Neural cell (in vitro differentiated cells): ENCODE data around the gene USP32. TPM values are rescaled to one million over a fixed set of nuclear protein-coding genes. Genes with fewer than 3 reads are reported as not detected.

Experiments used
- H2AFZ ChIP-seq: fragments of 200-600, 300-800 bp; sonication (generic), shearing (Covaris generic); 2 replicates; pipeline ENCODE4 v1.6.0; 2014; ENCODE audit warnings: low read depth, mild to moderate bottlenecking, antibody characterized with exemption, low read length, moderate library complexity
- H3F3A ChIP-seq: fragments of 200-600 bp; shearing (Covaris generic); 2 replicates; pipeline ENCODE4 v1.6.1; 2016; ENCODE audit warnings: mild to moderate bottlenecking, moderate library complexity, mixed read lengths, antibody characterized with exemption, low read length; ENCODE audit not compliant: insufficient read depth, poor library complexity, severe bottlenecking
- H3K27ac ChIP-seq: fragments of 200-600, 300-800 bp; sonication (generic), shearing (Covaris generic); 2 replicates; pipeline ENCODE4 v1.5.1; 2014; ENCODE audit warnings: mild to moderate bottlenecking, low read length, moderate library complexity
- H3K27me3 ChIP-seq: fragments of 300-800, 200-600 bp; sonication (generic), shearing (Covaris generic); 2 replicates; pipeline ENCODE4 v1.6.0; 2014; ENCODE audit warnings: mild to moderate bottlenecking, low read depth, low read length, moderate library complexity; ENCODE audit not compliant: insufficient read depth
- H3K36me3 ChIP-seq: fragments of 300-800, 200-600 bp; sonication (generic), shearing (Covaris generic); 2 replicates; pipeline ENCODE4 v1.5.1; 2014; ENCODE audit warnings: mild to moderate bottlenecking, antibody characterized with exemption, low read length, moderate library complexity; ENCODE audit not compliant: insufficient read depth
- H3K4me2 ChIP-seq: fragments of 300-800, 200-600 bp; sonication (generic), shearing (Covaris generic); 2 replicates; pipeline ENCODE4 v1.6.0; 2014; ENCODE audit warnings: mild to moderate bottlenecking, low read length
- H3K4me3 ChIP-seq: fragments of 300-800, 200-600 bp; sonication (generic), shearing (Covaris generic); 2 replicates; pipeline ENCODE4 v1.5.1; 2014; ENCODE audit warnings: mild to moderate bottlenecking, low read length, moderate library complexity
- H3K79me2 ChIP-seq: fragments of 200-600 bp; shearing (Covaris generic); replicated peaks from 2 replicates; pipeline ENCODE4 v1.6.0; 2014; ENCODE audit warnings: mild to moderate bottlenecking, low read length, moderate library complexity; ENCODE audit not compliant: insufficient read depth
- H3K9ac ChIP-seq: fragments of 300-800, 200-600 bp; sonication (generic), shearing (Covaris generic); 2 replicates; pipeline ENCODE4 v1.6.1; 2016; ENCODE audit warnings: mild to moderate bottlenecking, low read length, mixed read lengths
- H3K9me2 ChIP-seq: fragments of 200-600 bp; shearing (Covaris generic); 2 replicates; pipeline ENCODE4 v1.6.1; 2016; ENCODE audit warnings: mild to moderate bottlenecking, low read length, mixed read lengths; ENCODE audit not compliant: insufficient read depth
- H3K9me3 ChIP-seq: fragments of 200-600, 300-800 bp; sonication (generic), shearing (Covaris generic); 2 replicates; pipeline ENCODE4 v1.6.1; 2016; ENCODE audit warnings: mild to moderate bottlenecking, mixed run types, low read length, moderate library complexity, mixed read lengths
- H4K20me1 ChIP-seq: fragments of 200-600 bp; shearing (Covaris generic); 2 replicates; pipeline ENCODE4 v1.6.1; 2016; ENCODE audit warnings: mild to moderate bottlenecking, mixed run types; ENCODE audit not compliant: insufficient read depth
- EP300 ChIP-seq: fragments of 450-650 bp; conservative IDR thresholded peaks from 2 replicates; pipeline ENCODE4 v1.6.1; 2014; ENCODE audit warnings: antibody characterized with exemption, mild to moderate bottlenecking, moderate library complexity; ENCODE audit not compliant: poor library complexity, severe bottlenecking
- EZH2 ChIP-seq: fragments of 200-600, 300-800 bp; shearing (Covaris generic), sonication (generic); IDR thresholded peaks from 2 replicates; pipeline ENCODE4 v1.6.1; 2014; ENCODE audit warnings: antibody characterized with exemption, low read length, borderline replicate concordance, mild to moderate bottlenecking; ENCODE audit not compliant: insufficient read depth, poor library complexity, severe bottlenecking
- MXI1 ChIP-seq: fragments of 450-650 bp; conservative IDR thresholded peaks from 2 replicates; pipeline ENCODE4 v1.6.1; 2014; ENCODE audit warnings: antibody characterized with exemption, mild to moderate bottlenecking; ENCODE audit not compliant: poor library complexity, severe bottlenecking
- POLR2AphosphoS5 ChIP-seq: IDR thresholded peaks from 2 replicates; pipeline ENCODE4 v1.6.1; 2012
- RAD21 ChIP-seq: fragments of 450-650 bp; conservative IDR thresholded peaks from 2 replicates; pipeline ENCODE4 v1.6.1; 2014; ENCODE audit warnings: antibody characterized with exemption, mild to moderate bottlenecking, moderate library complexity
- SMC3 ChIP-seq: fragments of 450-650 bp; conservative IDR thresholded peaks from 2 replicates; pipeline ENCODE4 v1.6.1; 2014; ENCODE audit warnings: antibody characterized with exemption, mild to moderate bottlenecking, moderate library complexity; ENCODE audit not compliant: poor library complexity
- TAF1 ChIP-seq: IDR thresholded peaks from 2 replicates; pipeline ENCODE4 v1.6.1; 2012; ENCODE audit warnings: low read depth
- polyA plus RNA-seq: library from polyadenylated mRNA; depleted of rRNA; stranded (reverse); fragments of >200 nt; gene quantifications from 2 replicates; pipeline ENCODE4 v1.2.3, GENCODE V29; 2014
- TF ChIP-seq, protein P1 (sequence below): fragments of 450-650 bp; IDR thresholded peaks from 2 replicates; pipeline ENCODE4 v1.5.1; 2014; ENCODE audit warnings: antibody characterized with exemption, mild to moderate bottlenecking, moderate library complexity; ENCODE audit not compliant: poor library complexity, severe bottlenecking
- TF ChIP-seq, protein P2 (sequence below): IDR thresholded peaks from 2 replicates; pipeline ENCODE4 v1.6.1; 2012; ENCODE audit warnings: borderline replicate concordance

The USP32 gene
- polyA plus RNA-seq, 1 donor from 2014 or later = 25.7 TPM

DNA sequence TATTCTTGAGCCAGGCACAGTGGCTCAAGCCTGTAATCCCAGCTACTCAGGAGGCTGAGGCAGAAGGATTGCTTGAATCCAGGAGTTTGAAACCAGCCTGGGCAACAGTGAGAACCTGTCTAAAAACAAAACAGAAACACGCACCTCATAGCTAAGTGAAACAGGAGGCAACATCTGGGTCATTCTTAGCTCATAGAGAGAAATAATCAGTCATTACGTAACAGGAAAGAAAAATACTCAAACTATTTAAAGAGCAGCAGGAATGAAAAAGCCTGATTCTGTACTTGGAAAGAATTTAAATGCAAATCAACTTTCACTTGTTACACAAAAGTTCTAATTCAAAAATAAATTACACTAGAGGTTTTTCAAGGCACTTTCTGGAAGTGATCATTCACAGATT lies 47.6 kb upstream of the USP32 start:
- Histone ChIP-seq H2AFZ (no peak overlapping the region), H3K4me2 (no peak overlapping the region), H4K20me1 (no peaks in the 10 kb centered on the region), H3F3A (no peaks in the 10 kb centered on the region), H3K4me3 (no peak overlapping the region), H3K9ac (no peak overlapping the region), H3K36me3 (no peaks in the 10 kb centered on the region), H3K9me3 (no peaks in the 10 kb centered on the region), H3K9me2 (no peaks in the 10 kb centered on the region), H3K27ac (no peak overlapping the region), H3K79me2 (no peaks in the 10 kb centered on the region), H3K27me3 (no peaks in the 10 kb centered on the region)
- TF ChIP-seq SMC3 (no peak), RAD21 (no peak), EP300 (no peak), MXI1 (no peak), POLR2AphosphoS5 (no peak), TAF1 (no peak), EZH2 (no peak)
- TF ChIP-seq, protein P1, sequence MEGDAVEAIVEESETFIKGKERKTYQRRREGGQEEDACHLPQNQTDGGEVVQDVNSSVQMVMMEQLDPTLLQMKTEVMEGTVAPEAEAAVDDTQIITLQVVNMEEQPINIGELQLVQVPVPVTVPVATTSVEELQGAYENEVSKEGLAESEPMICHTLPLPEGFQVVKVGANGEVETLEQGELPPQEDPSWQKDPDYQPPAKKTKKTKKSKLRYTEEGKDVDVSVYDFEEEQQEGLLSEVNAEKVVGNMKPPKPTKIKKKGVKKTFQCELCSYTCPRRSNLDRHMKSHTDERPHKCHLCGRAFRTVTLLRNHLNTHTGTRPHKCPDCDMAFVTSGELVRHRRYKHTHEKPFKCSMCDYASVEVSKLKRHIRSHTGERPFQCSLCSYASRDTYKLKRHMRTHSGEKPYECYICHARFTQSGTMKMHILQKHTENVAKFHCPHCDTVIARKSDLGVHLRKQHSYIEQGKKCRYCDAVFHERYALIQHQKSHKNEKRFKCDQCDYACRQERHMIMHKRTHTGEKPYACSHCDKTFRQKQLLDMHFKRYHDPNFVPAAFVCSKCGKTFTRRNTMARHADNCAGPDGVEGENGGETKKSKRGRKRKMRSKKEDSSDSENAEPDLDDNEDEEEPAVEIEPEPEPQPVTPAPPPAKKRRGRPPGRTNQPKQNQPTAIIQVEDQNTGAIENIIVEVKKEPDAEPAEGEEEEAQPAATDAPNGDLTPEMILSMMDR = no peak
- TF ChIP-seq, protein P2, sequence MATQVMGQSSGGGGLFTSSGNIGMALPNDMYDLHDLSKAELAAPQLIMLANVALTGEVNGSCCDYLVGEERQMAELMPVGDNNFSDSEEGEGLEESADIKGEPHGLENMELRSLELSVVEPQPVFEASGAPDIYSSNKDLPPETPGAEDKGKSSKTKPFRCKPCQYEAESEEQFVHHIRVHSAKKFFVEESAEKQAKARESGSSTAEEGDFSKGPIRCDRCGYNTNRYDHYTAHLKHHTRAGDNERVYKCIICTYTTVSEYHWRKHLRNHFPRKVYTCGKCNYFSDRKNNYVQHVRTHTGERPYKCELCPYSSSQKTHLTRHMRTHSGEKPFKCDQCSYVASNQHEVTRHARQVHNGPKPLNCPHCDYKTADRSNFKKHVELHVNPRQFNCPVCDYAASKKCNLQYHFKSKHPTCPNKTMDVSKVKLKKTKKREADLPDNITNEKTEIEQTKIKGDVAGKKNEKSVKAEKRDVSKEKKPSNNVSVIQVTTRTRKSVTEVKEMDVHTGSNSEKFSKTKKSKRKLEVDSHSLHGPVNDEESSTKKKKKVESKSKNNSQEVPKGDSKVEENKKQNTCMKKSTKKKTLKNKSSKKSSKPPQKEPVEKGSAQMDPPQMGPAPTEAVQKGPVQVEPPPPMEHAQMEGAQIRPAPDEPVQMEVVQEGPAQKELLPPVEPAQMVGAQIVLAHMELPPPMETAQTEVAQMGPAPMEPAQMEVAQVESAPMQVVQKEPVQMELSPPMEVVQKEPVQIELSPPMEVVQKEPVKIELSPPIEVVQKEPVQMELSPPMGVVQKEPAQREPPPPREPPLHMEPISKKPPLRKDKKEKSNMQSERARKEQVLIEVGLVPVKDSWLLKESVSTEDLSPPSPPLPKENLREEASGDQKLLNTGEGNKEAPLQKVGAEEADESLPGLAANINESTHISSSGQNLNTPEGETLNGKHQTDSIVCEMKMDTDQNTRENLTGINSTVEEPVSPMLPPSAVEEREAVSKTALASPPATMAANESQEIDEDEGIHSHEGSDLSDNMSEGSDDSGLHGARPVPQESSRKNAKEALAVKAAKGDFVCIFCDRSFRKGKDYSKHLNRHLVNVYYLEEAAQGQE = no peak

DNA sequence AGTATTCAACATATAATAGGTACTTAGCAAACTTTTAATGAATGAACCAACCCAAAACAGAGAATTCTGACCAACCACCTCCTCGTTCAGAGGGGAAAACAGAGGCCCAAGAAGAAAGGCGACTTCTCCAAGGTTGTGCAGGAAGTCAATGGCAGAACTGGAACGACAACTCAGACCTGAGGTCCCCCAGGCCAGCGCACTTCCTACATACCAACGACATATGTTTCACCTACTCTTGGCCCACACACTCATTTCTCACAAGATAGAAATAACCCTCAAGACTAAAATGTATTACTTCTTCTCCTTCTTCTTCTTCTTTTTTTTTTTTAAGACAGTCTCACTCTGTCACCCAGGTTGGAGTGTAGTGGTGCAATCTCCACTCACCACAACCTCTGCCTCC lies 44.7 kb upstream of the USP32 start:
- Histone ChIP-seq H3K36me3 (no peaks in the 10 kb centered on the region), H4K20me1 (no peaks in the 10 kb centered on the region), H3K27ac (no peak overlapping the region), H3K4me3 (no peak overlapping the region), H3F3A (no peaks in the 10 kb centered on the region), H3K9me3 (no peaks in the 10 kb centered on the region), H3K9me2 (no peaks in the 10 kb centered on the region), H3K27me3 (no peaks in the 10 kb centered on the region), H3K4me2 (no peak overlapping the region), H2AFZ (no peak overlapping the region), H3K79me2 (no peaks in the 10 kb centered on the region), H3K9ac (no peak overlapping the region)
- TF ChIP-seq, protein P2 = no peak
- no peak for TF ChIP-seq EP300
- TF ChIP-seq, protein P1 = no peak
